HEK293 (cell line): ENCODE data around the gene CEACAM20.

Experiments used
- CTCF ChIP-seq: fragments of 450-650 bp; formaldehyde crosslinking; IDR thresholded peaks from 2 replicates; pipeline ENCODE4 v1.5.1; 2016; ENCODE audit warnings: missing biosample characterization, missing genetic modification characterization
- EGR2 ChIP-seq: fragments of 450-650 bp; formaldehyde crosslinking; IDR thresholded peaks from 2 replicates; pipeline ENCODE4 v1.5.1; 2016; ENCODE audit warnings: low read depth, missing biosample characterization, missing genetic modification characterization
- OVOL3 ChIP-seq: fragments of 450-650 bp; formaldehyde crosslinking; IDR thresholded peaks from 2 replicates; pipeline ENCODE4 v1.5.1; 2016; ENCODE audit warnings: missing biosample characterization, missing genetic modification characterization
- REST ChIP-seq: fragments of 450-650 bp; formaldehyde crosslinking; IDR thresholded peaks from 2 replicates; pipeline ENCODE4 v1.5.1; 2016; ENCODE audit warnings: missing biosample characterization, missing genetic modification characterization
- ZBTB1 ChIP-seq: fragments of 450-650 bp; formaldehyde crosslinking; IDR thresholded peaks from 2 replicates; pipeline ENCODE4 v1.5.1; 2016; ENCODE audit warnings: missing biosample characterization, missing genetic modification characterization
- ZBTB11 ChIP-seq: fragments of 450-650 bp; formaldehyde crosslinking; conservative IDR thresholded peaks from 2 replicates; pipeline ENCODE4 v1.5.1; 2016; ENCODE audit warnings: low read depth, missing biosample characterization, missing genetic modification characterization
- ZBTB8A ChIP-seq: fragments of 450-650 bp; formaldehyde crosslinking; IDR thresholded peaks from 2 replicates; pipeline ENCODE4 v1.5.1; 2016; ENCODE audit warnings: missing biosample characterization, missing genetic modification characterization
- ZFHX2 ChIP-seq: fragments of 450-650 bp; formaldehyde crosslinking; conservative IDR thresholded peaks from 2 replicates; pipeline ENCODE4 v1.5.1; 2016; ENCODE audit warnings: missing biosample characterization, missing genetic modification characterization
- ZNF121 ChIP-seq: fragments of 450-650 bp; formaldehyde crosslinking; IDR thresholded peaks from 2 replicates; pipeline ENCODE4 v1.5.1; 2016; ENCODE audit warnings: missing biosample characterization, missing genetic modification characterization
- ZNF580 ChIP-seq: fragments of 450-650 bp; formaldehyde crosslinking; IDR thresholded peaks from 2 replicates; pipeline ENCODE4 v1.5.1; 2016; ENCODE audit warnings: missing biosample characterization, missing genetic modification characterization
- ZNF664 ChIP-seq: fragments of 450-650 bp; formaldehyde crosslinking; IDR thresholded peaks from 2 replicates; pipeline ENCODE4 v1.5.1; 2016; ENCODE audit warnings: missing biosample characterization, missing genetic modification characterization
- ZSCAN16 ChIP-seq: fragments of 450-650 bp; formaldehyde crosslinking; IDR thresholded peaks from 2 replicates; pipeline ENCODE4 v1.5.1; 2016; ENCODE audit warnings: missing biosample characterization, missing genetic modification characterization

- TF ChIP-seq ZNF664 (tag by site-specific recombination), result no peak
- no peak for TF ChIP-seq REST
- TF ChIP-seq ZBTB1 (tag by site-specific recombination), result no peak
- TF ChIP-seq ZNF121 (tag by site-specific recombination), result no peak
- no peak for TF ChIP-seq OVOL3
- no peak for TF ChIP-seq ZFHX2 (tag by site-specific recombination)
- TF ChIP-seq ZNF580 (tag by site-specific recombination), result no peak
- no peak for TF ChIP-seq EGR2 (tag by site-specific recombination)
- TF ChIP-seq CTCF (tag by site-specific recombination), result no peak
- no peak for TF ChIP-seq ZBTB8A (tag by site-specific recombination)
- TF ChIP-seq ZSCAN16 (tag by site-specific recombination), result no peak
- TF ChIP-seq ZBTB11 (tag by site-specific recombination), result no peak
Measured at GRCh38 chr19:44577566-44577874, 48.0 kb upstream of the CEACAM20 start.
